HCT116 (cell line): Measurements from ENCODE around the gene MYBPH. TPM values are rescaled to one million over a fixed set of nuclear protein-coding genes. Genes with fewer than 3 reads are reported as not detected.

Source experiments
- ATAC-seq: fragments of 200-7000 bp; cut with Tn5 transposase; 2 replicates; pipeline ENCODE4 v1.9.1; 2020; ENCODE audit warnings: mild to moderate bottlenecking, moderate library complexity
- BruUV-seq: library from RNA; stranded (reverse); fragments of 400-500 nt; replicated peaks from 2 replicates; lab custom pipeline; 2021; lab: Mats Ljungman, UMichigan
- CTCF ChIA-PET: fragments of 300-600 bp; sonication (Branson Sonifier 250); formaldehyde crosslinking; loops from one replicate; lab custom pipeline; 2021; ENCODE audit warnings: antibody characterized with exemption; lab: Charles Lee
- POLR2A ChIA-PET: fragments of 300-600, 350-600 bp; sonication (Branson Sonifier 250); formaldehyde crosslinking; loops from one replicate; lab custom pipeline; 2021; ENCODE audit warnings: antibody characterized with exemption; lab: Charles Lee
- RAD21 ChIA-PET, 2 experiments: fragments of 300-600 bp; sonication (Branson Sonifier 250); formaldehyde crosslinking; loops; one replicate each; lab custom pipeline; 2023; ENCODE audit warnings: low total read pairs in 2 of 2; ENCODE audit not compliant: uncharacterized antibody in 2 of 2, unreplicated experiment in 2 of 2, low non-redundant PET in 1 of 2; lab: Charles Lee
- DNase-seq: peaks from one replicate; pipeline ENCODE4 v3.0.0-alpha.2; 2010; ENCODE audit warnings: low read depth, low spot score
- H2AFZ ChIP-seq: fragments of 200-600 bp; shearing (Covaris generic), sonication (generic); 2 replicates; pipeline ENCODE4 v1.6.1; 2017; ENCODE audit warnings: low read depth, mixed run types, mixed read lengths, antibody characterized with exemption, low read length; ENCODE audit not compliant: poor library complexity, severe bottlenecking
- H3K27ac ChIP-seq: 2 replicates; pipeline ENCODE4 v1.5.1; 2012; ENCODE audit warnings: low read depth, low read length
- H3K27me3 ChIP-seq: fragments of 200-600 bp; sonication (generic); 2 replicates; pipeline ENCODE4 v1.6.1; 2016; ENCODE audit warnings: mixed run types, low read length, mixed read lengths; ENCODE audit not compliant: insufficient read depth
- H3K36me3 ChIP-seq, 2 experiments: fragments of 200-500 bp in 1 of 2; fragments of 200-600 bp in 1 of 2; sonication (Bioruptor generic) in 1 of 2; sonication (generic) in 1 of 2; 2 replicates each; pipeline versions ENCODE4 v1.5.1 to v1.6.1; 2014 to 2016; ENCODE audit warnings: low read length in 2 of 2, inconsistent platforms in 1 of 2, mixed read lengths in 1 of 2, mixed run types in 1 of 2; ENCODE audit not compliant: insufficient read depth in 2 of 2, control insufficient read depth in 1 of 2
- H3K4me1 ChIP-seq, 2 experiments: fragments of 200-600 bp in 1 of 2; sonication (generic) in 1 of 2; 2 replicates each; pipeline versions ENCODE4 v1.5.1 to v1.6.1; 2012 to 2017; ENCODE audit warnings: low read length in 2 of 2, inconsistent platforms in 1 of 2, mild to moderate bottlenecking in 1 of 2, mixed read lengths in 1 of 2, mixed run types in 1 of 2, moderate library complexity in 1 of 2; ENCODE audit not compliant: insufficient read depth in 2 of 2, control insufficient read depth in 1 of 2
- H3K4me2 ChIP-seq: fragments of 200-600 bp; sonication (generic); 2 replicates; pipeline ENCODE4 v1.6.1; 2017; ENCODE audit warnings: mixed run types, low read length, mixed read lengths
- H3K4me3 ChIP-seq, 2 experiments: fragments of 200-600 bp in 1 of 2; sonication (generic) in 1 of 2; replicated peaks in 1 of 2; 2 replicates each; pipeline ENCODE4 v1.5.1; 2011 to 2016; ENCODE audit warnings: low read length in 2 of 2, control low read depth in 1 of 2, low read depth in 1 of 2, mild to moderate bottlenecking in 1 of 2, mixed read lengths in 1 of 2, mixed run types in 1 of 2
- H3K79me2 ChIP-seq: fragments of 200-600 bp; sonication (generic); 2 replicates; pipeline ENCODE4 v1.6.1; 2017; ENCODE audit warnings: mild to moderate bottlenecking, mixed run types, low read length, moderate library complexity, mixed read lengths; ENCODE audit not compliant: insufficient read depth
- H3K9ac ChIP-seq: fragments of 200-600 bp; sonication (generic); 2 replicates; pipeline ENCODE4 v1.6.1; 2016; ENCODE audit warnings: low read length, mixed read lengths
- H3K9me2 ChIP-seq: fragments of 200-600 bp; sonication (generic), shearing (Covaris generic); 2 replicates; pipeline ENCODE4 v1.6.1; 2017; ENCODE audit warnings: mixed run types, mild to moderate bottlenecking, moderate library complexity; ENCODE audit not compliant: insufficient read depth
- H3K9me3 ChIP-seq, 2 experiments: fragments of 200-500 bp in 1 of 2; fragments of 200-600 bp in 1 of 2; sonication (Bioruptor generic) in 1 of 2; sonication (generic) in 1 of 2; 2 replicates each; pipeline ENCODE4 v1.6.1; 2014 to 2017; ENCODE audit warnings: low read length in 2 of 2, mixed read lengths in 2 of 2, inconsistent platforms in 1 of 2, low read depth in 1 of 2, mild to moderate bottlenecking in 1 of 2, mixed run types in 1 of 2, moderate library complexity in 1 of 2; ENCODE audit not compliant: control insufficient read depth in 1 of 2, insufficient read depth in 1 of 2
- H4K20me1 ChIP-seq: fragments of 200-600 bp; sonication (generic), shearing (Covaris generic); 2 replicates; pipeline ENCODE4 v1.6.1; 2017; ENCODE audit warnings: mixed run types, mild to moderate bottlenecking, moderate library complexity; ENCODE audit not compliant: insufficient read depth
- ATF3 ChIP-seq: IDR thresholded peaks from 2 replicates; pipeline ENCODE4 v1.6.1; 2012
- CBX3 ChIP-seq: IDR thresholded peaks from 2 replicates; pipeline ENCODE4 v1.6.1; 2012; ENCODE audit warnings: low read depth
- EZH2 ChIP-seq: fragments of 200-600 bp; sonication (generic); IDR thresholded peaks from 2 replicates; pipeline ENCODE4 v1.6.1; 2017; ENCODE audit warnings: antibody characterized with exemption, mixed run types
- EZH2phosphoT487 ChIP-seq: fragments of 200-600 bp; IDR thresholded peaks from 2 replicates; pipeline ENCODE4 v1.6.1; 2018; ENCODE audit warnings: antibody characterized with exemption, borderline replicate concordance
- RAD21 ChIP-seq: IDR thresholded peaks from 2 replicates; pipeline ENCODE4 v1.6.1; 2012; ENCODE audit warnings: low read depth, mild to moderate bottlenecking
- REST ChIP-seq: IDR thresholded peaks from 2 replicates; pipeline ENCODE4 v1.6.1; 2012; ENCODE audit warnings: low read depth
- SP1 ChIP-seq: IDR thresholded peaks from 2 replicates; pipeline ENCODE4 v1.6.1; 2012; ENCODE audit warnings: low read depth
- SRF ChIP-seq: IDR thresholded peaks from 2 replicates; pipeline ENCODE4 v1.6.1; 2012; ENCODE audit warnings: low read depth
- TCF7L2 ChIP-seq: IDR thresholded peaks from 2 replicates; pipeline ENCODE4 v1.7.0; 2011; ENCODE audit warnings: borderline replicate concordance, inconsistent platforms; ENCODE audit not compliant: insufficient read depth, insufficient read length; ENCODE audit errors: extremely low read depth
- ZFX ChIP-seq: fragments of 450-650 bp; IDR thresholded peaks from 2 replicates; pipeline ENCODE4 v1.6.1; 2017
- intact Hi-C: fragments of 100-400 bp; cut with micrococcal nuclease; formaldehyde crosslinking; loops from 2 replicates; pipeline ENCODE4 v1.10.0; 2022
- total RNA-seq: library from RNA; stranded (reverse); gene quantifications from one replicate; pipeline ENCODE4 v1.2.1, GENCODE V29; 2021; ENCODE audit not compliant: unreplicated experiment
- TF ChIP-seq, protein P1 (sequence below): IDR thresholded peaks from 2 replicates; pipeline ENCODE4 v1.6.1; 2012
- TF ChIP-seq, protein P2 (sequence below): IDR thresholded peaks from 2 replicates; pipeline ENCODE4 v1.6.1; 2011; ENCODE audit warnings: mild to moderate bottlenecking, low read length, moderate library complexity; ENCODE audit not compliant: insufficient replicate concordance; ENCODE audit errors: extremely low read depth

The MYBPH gene
- total RNA-seq, 1 experiment from 2014 or later, result 0.22 TPM

DNA sequence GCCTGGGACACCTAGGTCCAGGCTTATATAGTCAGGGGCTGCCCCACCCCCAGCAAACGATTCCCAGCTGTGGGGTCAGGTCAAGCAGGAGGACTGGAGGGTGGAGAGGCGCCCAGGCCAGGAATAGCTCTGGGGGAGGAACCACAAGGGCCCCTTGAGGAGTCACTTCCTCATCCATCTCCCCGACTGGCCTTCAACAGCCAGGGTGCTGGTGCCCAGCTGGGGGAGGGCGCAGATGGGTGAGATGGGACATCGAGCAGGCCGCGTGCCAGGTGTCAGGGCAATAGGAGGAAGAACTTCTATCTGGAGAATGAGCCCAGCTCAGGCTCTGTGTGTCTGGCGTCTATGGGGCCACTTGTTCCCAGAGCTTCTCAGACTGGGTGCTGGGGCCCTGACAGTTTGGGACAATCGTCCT is 208 bp upstream of the MYBPH start (continued):
- TF ChIP-seq REST (no peak), TCF7L2 (no peak), EZH2phosphoT487 (no peak), RAD21 (no peak), SP1 (no peak), ATF3 (no peak)
- TF ChIP-seq, all 23 proteins: peak for 0

- H3K9ac ChIP-seq, result no peak overlapping the region
- no peak overlapping the region for H3K27ac ChIP-seq
- H3K4me1 ChIP-seq, result peaks cover 32 to 85% of the 10 kb centered on the region in 2 experiments
- BruUV-seq, result no TSS peak
- no peaks in the 10 kb centered on the region for H3K9me3 ChIP-seq
- intact Hi-C loops, result no loop called here
- POLR2A ChIA-PET, result no interaction called here
- H3K4me3 ChIP-seq, result no peak overlapping the region
- DNase-seq (no peak), ATAC-seq (no peak)
- CTCF ChIA-PET, result interaction anchor here (1.8 kb wide), 1 partner anchor 47 kb away, joined by 4 read pairs; the partner anchor contains the start of gene ADORA1
- H3K36me3 ChIP-seq, result no peaks in the 10 kb centered on the region
- H4K20me1 ChIP-seq, result no peaks in the 10 kb centered on the region
- no peak overlapping the region for H2AFZ ChIP-seq
- H3K4me2 ChIP-seq, result peak overlapping the region; percentile 52; the same call in 1 of the 2 replicates
- no peaks in the 10 kb centered on the region for H3K79me2 ChIP-seq
- no peaks in the 10 kb centered on the region for H3K27me3 ChIP-seq
- H3K9me2 ChIP-seq, result no peaks in the 10 kb centered on the region
- RAD21 ChIA-PET, result no interaction called here
- TF ChIP-seq, protein P1, sequence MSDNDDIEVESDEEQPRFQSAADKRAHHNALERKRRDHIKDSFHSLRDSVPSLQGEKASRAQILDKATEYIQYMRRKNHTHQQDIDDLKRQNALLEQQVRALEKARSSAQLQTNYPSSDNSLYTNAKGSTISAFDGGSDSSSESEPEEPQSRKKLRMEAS, result no peak
- TF ChIP-seq EZH2 (no peak), ZFX (no peak), EZH2phosphoT487 (no peak), SRF (no peak), RAD21 (no peak), CBX3 (no peak), ATF3 (no peak), REST (no peak)
- TF ChIP-seq, protein P2, sequence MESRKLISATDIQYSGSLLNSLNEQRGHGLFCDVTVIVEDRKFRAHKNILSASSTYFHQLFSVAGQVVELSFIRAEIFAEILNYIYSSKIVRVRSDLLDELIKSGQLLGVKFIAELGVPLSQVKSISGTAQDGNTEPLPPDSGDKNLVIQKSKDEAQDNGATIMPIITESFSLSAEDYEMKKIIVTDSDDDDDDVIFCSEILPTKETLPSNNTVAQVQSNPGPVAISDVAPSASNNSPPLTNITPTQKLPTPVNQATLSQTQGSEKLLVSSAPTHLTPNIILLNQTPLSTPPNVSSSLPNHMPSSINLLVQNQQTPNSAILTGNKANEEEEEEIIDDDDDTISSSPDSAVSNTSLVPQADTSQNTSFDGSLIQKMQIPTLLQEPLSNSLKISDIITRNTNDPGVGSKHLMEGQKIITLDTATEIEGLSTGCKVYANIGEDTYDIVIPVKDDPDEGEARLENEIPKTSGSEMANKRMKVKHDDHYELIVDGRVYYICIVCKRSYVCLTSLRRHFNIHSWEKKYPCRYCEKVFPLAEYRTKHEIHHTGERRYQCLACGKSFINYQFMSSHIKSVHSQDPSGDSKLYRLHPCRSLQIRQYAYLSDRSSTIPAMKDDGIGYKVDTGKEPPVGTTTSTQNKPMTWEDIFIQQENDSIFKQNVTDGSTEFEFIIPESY, result no peak
These were observed 1.2 kb downstream of the MYBPH start for GRCh38 chr1:203174324-203174985.
